MM.1S (cell line): ENCODE data around the gene EXOSC3.

Source experiments
- EZH2 ChIP-seq: fragments of 300-600 bp; sonication (generic); optimal IDR thresholded peaks from 2 replicates; pipeline ENCODE3; 2017; ENCODE audit warnings: low read depth, mild to moderate bottlenecking, antibody characterized with exemption, low read length, mixed read lengths
- EZH2phosphoT487 ChIP-seq: fragments of 300-600 bp; sonication (generic); IDR thresholded peaks from 2 replicates; pipeline ENCODE4 v1.6.1; 2018; ENCODE audit warnings: antibody characterized with exemption, low read length
- TF ChIP-seq, protein P1 (sequence below): fragments of 300-600 bp; sonication (generic); IDR thresholded peaks from 2 replicates; pipeline ENCODE4 v1.5.1; 2016; ENCODE audit warnings: antibody characterized with exemption, low read length, mixed read lengths

DNA sequence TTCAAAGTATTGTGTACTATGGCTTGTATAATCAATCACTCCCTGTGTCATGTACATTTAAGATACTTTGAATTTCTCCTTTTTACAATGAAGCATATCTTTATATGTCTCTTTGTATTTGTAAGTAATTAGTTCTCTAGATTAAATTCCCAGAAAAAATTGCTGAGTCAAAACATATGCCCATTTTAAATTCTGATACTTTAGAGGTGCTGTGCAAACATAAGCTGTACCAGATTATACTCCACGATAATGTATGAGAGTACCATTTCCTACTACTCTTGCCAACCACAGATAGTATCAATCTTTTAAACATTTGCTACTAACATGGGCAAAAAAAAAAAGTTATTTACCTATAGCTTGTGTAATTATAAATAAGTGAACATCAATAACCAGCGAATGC is 34.0 kb upstream of the EXOSC3 start:
- TF ChIP-seq EZH2phosphoT487 = no peak
- TF ChIP-seq, protein P1, sequence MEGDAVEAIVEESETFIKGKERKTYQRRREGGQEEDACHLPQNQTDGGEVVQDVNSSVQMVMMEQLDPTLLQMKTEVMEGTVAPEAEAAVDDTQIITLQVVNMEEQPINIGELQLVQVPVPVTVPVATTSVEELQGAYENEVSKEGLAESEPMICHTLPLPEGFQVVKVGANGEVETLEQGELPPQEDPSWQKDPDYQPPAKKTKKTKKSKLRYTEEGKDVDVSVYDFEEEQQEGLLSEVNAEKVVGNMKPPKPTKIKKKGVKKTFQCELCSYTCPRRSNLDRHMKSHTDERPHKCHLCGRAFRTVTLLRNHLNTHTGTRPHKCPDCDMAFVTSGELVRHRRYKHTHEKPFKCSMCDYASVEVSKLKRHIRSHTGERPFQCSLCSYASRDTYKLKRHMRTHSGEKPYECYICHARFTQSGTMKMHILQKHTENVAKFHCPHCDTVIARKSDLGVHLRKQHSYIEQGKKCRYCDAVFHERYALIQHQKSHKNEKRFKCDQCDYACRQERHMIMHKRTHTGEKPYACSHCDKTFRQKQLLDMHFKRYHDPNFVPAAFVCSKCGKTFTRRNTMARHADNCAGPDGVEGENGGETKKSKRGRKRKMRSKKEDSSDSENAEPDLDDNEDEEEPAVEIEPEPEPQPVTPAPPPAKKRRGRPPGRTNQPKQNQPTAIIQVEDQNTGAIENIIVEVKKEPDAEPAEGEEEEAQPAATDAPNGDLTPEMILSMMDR = no peak
- TF ChIP-seq EZH2 = no peak
